ENCODE results near the gene JSRP1.
"Not testable (repeated sequence)": the region's sequence is repeated elsewhere in the genome, so short reads cannot be mapped to it uniquely, and the experiment has no call there.

Gene JSRP1

DNA sequence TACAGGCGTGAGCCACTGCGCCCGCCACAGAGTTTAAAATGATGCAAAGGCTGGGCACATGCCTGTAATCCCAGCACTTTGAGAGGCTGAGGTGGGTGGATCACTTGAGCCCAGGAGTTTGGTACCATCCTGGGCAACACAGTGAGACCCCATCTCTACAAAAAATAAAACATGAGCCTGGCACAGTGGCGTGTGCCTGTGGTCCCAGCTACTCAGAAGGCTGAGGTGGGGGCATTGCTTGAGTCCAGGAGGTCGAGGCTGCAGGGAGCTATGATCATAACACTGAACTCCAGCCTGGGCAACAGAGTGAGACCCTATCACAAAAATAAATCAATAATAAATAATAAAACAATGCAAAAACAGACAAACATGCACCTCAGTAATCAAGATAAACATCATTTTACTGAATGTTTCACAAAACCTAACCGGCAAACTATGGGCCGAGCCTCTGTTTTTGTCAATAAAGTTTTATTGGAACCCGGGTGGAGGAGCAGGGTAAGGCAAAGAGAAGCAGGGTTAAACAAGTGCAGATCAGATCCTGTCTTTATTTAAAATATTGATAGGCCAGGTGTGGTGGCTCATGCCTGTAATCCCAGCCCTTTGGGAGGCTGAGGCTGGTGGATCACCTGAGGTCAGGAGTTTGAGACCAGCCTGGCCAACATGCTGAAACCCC is 27.8 kb upstream of the JSRP1 start:
- in situ Hi-C loops (cut with MboI; ENCODE audit: low pct_unique_long_range_greater_than_20kb, low sequenced_read_pairs), result no loop called here
- DNase-seq, result no peak

DNA sequence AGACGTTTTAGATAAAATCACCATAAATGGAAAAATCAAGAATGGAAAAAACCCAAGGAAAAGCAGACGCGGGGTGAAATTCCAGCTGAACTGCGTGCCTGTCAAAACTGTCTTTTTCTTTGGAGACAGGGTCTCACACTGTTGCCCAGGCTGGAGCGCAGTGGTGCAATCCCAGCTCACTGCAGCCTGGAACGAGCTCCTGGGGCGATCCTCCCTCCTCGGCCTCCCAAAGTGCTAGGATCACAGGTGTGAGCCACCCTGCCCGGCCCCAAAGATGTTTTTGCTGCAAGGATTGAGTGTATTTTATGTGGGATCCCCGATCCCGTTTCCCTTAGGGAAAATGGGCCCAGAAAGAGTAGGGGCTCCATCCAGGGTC is 26.6 kb upstream of the JSRP1 start:
- no peak for DNase-seq
- in situ Hi-C loops (cut with MboI; ENCODE audit: low pct_unique_long_range_greater_than_20kb, low sequenced_read_pairs), result no loop called here

DNA sequence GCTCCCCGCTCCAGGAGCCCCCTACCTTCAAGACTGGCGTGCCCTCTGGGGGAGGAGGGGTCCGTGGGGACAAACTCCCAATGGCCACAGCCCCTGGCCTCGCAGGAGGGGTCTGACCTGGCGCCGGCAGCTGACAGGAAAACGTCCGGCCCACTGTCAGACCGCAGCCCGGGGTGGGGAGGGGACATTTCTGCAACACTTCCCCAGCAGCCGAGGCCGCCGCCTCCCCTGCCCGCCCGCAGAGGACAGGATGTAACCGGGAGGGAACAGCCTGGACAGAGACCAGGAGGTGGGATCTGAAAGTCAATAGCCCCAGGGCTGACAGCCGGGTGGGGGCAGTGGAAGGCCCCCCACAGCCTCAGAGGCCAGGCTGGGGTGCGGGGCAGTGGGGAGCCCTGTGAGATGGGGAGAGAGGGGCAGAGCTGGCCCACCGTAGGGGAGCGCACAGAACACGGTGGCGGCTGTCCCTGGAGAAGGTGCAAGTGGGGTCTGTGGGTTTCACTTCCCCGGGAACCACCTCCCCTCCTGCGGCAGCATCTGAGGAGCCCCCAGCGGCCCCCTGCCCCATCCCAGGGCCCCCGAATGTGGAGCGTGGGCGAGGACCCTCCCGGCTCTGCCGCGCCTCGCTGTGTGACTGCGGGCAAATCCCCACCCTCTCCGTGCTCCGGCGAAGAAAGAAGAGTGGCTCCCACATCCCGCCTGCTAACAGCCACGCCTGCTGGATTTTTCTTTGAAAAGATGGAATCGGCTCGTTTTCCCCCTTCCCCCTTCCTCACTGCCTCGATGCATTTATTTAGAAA is 26.0 kb upstream of the JSRP1 start, which contains the start of gene PEAK3:
PEAK3 (minus strand) TSS at position 114 of the 800 bp plus-strand sequence. CDS start 1,244 bp downstream, outside the sequence.
- DNase-seq, result peak; percentile 80
- in situ Hi-C loops (cut with MboI; ENCODE audit: low pct_unique_long_range_greater_than_20kb, low sequenced_read_pairs), result no loop called here

DNA sequence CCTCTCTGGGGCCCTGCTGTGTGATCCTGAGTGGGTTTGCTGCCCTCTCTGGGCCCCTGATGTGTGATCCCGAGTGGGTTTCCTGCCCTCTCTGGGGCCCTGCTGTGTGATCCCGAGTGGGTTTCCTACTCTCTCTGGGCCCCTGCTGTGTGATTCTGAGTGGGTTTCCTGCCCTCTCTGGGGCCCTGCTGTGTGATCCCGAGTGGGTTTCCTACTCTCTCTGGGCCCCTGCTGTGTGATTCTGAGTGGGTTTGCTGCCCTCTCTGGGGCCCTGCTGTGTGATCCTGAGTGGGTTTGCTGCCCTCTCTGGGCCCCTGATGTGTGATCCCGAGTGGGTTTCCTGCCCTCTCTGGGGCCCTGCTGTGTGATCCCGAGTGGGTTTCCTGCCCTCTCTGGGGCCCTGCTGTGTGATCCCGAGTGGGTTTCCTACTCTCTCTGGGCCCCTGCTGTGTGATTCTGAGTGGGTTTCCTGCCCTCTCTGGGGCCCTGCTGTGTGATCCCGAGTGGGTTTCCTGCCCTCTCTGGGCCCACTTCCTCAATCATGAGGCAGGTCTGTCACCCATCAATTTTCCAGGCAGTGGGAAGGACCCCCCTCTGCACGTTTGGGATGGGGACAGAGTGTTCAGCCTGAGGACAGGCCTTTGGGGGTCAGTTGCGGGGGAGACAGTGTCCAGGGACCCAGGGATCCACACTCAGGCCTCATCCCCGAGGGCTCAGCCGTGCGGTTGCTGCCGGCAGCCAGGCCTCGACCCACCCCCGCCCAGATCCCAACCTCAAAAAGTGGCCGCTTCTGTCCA is 25.2 kb upstream of the JSRP1 start:
- DNase-seq; in situ Hi-C loops (cut with MboI; ENCODE audit: low pct_unique_long_range_greater_than_20kb, low sequenced_read_pairs): not testable (repeated sequence)

DNA sequence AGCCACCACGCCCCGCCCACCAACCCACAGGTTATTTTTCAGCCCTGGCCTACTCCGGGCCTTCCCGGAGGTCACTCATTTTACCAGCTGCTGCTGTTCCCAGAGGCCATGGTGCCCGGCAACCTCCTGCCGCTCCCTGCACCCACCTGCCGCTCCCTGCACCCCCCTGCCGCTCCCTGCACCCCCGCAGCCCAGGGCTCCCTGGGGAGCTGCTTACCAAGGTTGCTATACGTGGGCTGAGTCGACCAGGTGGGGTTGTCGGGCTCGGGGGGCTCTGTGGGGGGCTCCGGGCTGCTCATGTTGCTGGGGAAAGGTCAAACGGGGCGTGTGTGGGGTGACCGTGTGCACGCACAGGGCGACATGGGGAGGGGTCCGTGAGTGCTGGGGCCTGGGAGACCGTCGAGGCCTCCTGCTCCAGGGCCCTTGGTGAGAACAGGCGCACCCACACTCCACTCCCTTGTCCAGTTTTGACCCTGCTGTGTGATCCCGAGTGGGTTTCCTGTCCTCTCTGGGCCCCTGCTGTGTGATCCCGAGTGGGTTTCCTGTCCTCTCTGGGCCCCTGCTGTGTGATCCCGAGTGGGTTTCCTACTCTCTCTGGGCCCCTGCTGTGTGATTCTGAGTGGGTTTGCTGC is 24.5 kb upstream of the JSRP1 start:
- DNase-seq, result no peak
- in situ Hi-C loops (cut with MboI; ENCODE audit: low pct_unique_long_range_greater_than_20kb, low sequenced_read_pairs), result no loop called here

DNA sequence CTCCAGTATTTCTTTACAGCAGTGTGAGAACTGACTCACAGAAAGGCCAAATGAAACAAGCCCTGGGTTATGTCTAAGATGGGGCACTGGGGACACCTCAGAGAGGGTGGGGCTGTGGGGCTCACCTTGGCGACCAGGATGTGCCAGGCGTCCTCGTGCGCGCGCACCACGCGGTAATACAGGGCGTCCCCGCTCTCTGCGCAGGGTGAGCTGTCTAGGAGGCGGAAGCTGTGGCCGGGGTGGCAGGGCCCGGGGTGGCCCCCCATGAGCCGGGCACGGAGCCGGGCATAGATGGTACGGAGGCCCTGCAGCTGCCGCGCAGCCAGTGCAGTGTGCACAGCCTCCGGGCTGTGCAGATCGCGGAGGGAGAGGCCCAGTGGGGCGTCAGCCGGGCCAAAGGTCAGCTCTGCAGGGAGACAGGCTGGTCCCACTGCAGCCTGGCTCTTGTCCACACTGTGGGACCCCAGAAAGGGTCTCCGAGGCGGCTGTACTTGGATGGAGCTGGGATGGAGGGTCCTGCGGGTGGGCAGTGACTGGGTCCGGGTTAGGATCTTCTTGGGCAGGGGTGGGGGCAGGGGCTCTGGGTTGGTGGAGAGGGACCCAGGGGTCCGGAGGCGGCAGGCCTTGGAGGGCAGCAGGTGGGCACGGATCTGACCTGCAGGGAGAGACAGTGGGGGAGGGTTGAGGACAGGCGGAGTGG is 22.4 kb upstream of the JSRP1 start:
- in situ Hi-C loops (cut with MboI; ENCODE audit: low pct_unique_long_range_greater_than_20kb, low sequenced_read_pairs), result no loop called here
- DNase-seq, result no peak

DNA sequence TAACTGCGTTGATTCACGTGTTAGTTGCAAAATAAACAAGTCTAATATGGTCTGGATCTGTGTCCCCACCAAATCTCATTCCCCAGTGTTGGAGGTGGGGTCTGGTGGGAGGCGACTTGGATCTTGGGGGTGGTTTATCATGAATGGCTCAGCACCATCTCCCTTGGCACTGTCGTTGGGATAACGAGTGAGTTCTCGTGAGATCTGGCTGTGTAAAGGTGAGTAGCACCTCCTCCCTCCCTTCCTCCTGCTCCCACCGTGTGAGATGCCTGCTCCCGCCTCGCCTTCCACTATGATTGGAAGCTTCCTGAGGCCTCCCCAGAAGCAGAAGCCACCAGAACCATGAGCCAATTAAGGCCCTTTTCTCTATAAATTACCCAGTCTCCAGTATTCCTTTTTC is 20.9 kb upstream of the JSRP1 start:
- in situ Hi-C loops (cut with MboI; ENCODE audit: low pct_unique_long_range_greater_than_20kb, low sequenced_read_pairs), result no loop called here
- no peak for DNase-seq

DNA sequence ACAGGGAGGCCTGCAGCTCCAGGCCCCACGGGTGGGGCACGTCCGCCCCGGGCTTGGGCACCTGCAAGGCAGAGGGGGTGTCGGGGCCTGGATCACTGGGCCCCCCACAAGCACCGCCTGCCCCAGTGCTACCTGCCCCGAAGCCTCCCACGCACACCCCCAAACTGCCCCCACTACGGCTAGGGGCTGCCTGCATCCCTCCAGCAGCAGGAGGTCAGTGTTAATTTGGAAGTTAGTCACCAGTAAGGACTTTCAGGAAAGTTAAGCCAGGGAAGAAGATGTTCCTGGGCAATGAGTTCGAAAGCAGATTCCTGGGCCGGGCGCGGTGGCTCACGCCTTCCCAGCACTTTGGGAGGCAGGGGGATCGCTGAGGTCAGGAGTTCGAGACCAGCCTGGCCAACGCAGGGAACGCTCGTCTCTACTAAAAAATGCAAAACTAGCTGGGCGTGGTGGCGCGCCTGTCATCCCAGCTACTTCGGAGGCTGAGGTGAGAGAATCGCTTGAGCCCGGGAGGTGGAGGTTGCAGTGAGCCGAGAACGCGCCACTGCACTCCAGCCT is 20.3 kb upstream of the JSRP1 start:
- DNase-seq, result no peak
- in situ Hi-C loops (cut with MboI; ENCODE audit: low pct_unique_long_range_greater_than_20kb, low sequenced_read_pairs), result no loop called here

DNA sequence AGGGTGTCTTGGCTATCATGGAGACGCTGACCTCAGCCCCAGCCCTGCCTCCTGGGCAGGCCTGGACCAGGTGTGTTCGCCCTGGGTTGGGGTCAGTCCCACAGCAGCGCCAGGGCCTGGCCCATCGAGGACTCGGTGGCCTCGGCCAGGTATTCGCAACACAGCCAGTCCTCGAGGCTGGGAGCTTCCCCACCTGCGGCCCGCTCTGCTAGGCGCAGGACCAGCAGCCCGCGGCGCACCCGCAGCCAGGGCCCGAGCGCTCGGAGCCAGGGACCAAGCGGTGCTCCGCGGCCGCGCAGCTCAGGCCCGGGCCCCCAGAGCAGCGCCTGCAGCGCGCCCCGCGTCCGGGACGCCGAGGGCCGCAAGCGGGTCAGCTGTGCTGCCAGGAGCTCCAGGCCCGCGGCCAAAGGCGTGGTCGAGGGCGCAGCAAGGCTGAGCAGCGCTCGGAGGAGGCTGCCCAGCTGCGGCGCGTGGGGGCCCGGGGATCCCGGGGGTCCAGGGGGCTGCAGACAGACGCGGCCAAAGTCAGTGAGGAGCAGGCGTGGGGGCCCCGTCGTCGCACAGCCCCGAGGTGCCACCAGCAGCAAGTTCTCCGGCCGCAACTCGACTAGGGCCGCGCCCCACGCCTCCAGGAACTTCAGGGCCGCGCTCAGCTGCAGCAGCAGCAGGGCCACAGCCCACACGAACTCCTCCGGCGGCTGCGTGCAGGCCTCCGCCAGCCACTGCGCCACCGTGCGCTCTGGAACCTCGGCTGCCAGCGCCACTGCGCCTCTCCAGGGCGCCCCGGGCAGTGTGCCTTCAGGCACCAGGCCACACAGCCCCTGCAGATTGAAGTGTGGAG is 19.6 kb upstream of the JSRP1 start:
- no peak for DNase-seq
- in situ Hi-C loops (cut with MboI; ENCODE audit: low pct_unique_long_range_greater_than_20kb, low sequenced_read_pairs), result no loop called here

DNA sequence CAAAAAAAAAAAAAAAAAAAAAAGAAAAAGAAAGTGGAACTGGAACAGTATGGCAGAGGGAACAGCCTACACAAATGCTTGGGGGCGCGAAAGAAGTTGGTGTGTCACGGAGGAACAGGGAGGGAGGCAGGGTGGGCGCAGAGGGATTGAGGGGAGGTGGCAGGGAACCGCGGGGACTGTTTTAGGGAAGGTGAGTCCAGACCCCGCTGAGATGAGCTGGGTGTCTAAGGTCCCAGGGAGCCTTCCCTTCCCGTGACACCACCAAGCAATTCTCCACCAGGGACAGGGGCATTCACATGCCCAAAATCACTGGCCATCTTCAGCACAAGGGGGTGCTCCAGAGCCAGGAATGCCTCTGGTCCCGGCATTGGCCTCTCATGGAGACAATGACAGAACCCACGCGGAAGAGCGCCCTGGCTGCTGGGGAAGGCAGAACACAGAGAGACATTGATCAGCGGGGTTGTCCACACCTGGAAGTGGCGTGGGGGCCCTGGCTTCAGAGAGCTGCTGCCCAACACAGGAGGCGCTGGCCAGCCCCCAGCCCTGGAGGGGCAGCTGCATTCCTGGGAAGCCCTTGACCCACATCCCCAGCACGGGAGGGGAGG is 18.8 kb upstream of the JSRP1 start:
- peak; percentile 86 for DNase-seq

DNA sequence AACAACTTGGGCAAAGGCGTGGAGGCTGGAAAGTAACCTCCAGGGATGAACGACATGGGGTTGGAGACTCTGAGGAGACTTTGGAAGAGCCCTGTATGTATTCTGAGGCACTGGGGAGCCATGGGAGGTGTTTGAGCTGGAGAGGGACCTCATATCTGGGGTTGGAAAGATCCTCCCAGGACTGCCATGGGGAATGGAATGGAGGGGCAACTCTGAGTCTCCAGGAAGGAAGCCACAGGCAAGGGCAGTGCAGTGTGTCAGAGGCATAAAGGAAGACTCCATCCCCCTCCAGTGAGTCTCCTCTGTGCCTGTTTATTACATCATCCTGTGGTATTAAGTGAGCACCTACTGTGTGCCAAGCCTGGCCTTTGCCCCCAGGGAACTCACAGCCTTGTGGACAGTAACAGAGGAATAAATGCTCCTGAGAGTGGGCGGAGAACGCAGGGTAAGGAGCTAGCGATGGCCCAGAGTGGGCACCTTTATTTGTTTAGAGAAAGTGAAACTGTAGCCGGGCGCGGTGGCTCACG is 18.0 kb upstream of the JSRP1 start:
- no peak for DNase-seq
- in situ Hi-C loops (cut with MboI; ENCODE audit: low pct_unique_long_range_greater_than_20kb, low sequenced_read_pairs), result no loop called here

More for the DNA sequence above, 18.8 kb upstream of the JSRP1 start:
- in situ Hi-C loops (cut with MboI; ENCODE audit: low pct_unique_long_range_greater_than_20kb, low sequenced_read_pairs), result no loop called here

DNA sequence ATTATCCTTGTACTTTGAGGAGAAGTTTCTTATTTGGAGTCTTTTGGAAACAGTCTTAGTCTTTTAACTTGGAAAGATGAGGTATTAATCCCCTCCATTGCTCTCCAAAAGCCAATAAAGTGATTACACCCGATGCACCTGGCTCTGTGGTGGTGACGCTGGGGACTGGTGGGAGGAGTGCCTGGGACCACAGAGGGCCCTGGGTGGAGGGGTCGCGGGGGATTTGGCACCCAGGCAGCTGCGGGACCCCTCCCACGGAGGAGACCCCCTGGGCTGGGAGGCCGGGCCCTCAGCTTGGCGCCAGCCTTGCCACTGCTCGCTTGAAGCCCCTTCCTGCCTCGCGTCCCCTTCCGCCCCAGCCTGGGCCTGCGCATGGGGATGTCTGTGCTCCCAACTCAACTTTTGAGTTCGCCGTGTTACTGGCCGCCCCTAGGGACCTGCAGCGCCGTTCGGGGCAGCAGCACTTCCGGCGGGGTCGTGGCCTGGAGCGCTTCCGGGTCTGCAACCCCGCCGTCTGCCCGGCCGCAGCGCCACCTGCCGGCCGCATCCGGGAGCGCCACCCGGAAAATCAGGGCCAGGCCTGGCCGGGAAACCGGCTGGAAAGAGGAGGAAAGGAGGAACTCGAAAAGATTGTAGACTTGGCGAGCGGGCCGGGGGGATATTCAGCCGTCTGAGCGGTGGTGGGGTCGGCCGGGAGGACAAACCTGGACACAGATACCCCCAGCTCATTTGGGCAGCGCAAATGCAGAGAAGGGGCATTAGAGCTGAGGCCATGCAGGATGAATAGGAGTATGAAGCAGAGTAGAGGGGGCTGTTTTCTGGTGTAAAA is 17.4 kb upstream of the JSRP1 start:
- DNase-seq, result peak; percentile 94
- in situ Hi-C loops (cut with MboI; ENCODE audit: low pct_unique_long_range_greater_than_20kb, low sequenced_read_pairs), result no loop called here

DNA sequence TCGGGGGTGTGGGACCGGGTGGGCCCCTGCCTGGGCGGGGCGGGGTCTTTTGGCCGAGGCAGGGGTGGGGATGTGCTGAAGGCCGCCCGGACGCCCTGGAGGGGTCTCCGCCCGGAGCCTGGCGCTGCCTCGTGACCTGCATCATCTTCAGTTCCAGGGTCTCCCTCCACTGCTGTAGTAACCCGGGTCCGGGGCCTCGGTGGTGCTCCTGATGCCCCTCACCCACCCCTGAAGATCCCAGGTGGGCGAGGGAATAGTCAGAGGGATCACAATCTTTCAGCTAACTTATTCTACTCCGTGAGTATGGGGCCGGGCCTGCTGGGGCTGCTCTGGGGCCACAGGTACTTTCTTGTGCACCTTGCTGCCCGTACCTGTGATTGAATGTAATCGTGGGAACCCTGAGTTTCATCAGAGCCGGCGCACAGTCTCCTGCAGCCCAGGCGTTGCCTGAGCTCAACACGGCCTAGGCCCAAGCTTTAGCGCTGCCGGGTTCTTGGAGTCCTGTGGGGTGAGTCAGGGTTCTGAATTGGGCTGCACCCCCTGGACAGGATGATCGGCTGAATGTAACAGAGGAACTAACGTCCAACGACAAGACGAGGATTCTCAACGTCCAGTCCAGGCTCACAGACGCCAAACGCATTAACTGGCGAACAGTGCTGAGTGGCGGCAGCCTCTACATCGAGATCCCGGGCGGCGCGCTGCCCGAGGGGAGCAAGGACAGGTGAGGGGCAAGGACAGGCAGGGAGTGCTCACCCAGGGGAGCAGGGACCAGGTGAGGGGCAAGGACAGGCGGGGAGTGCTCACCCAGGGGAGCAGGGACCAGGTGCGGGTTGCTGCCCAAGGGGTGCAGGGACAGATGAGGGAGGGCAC is 15.3 kb upstream of the JSRP1 start:
- in situ Hi-C loops (cut with MboI; ENCODE audit: low pct_unique_long_range_greater_than_20kb, low sequenced_read_pairs), result no loop called here
- no peak for DNase-seq

DNA sequence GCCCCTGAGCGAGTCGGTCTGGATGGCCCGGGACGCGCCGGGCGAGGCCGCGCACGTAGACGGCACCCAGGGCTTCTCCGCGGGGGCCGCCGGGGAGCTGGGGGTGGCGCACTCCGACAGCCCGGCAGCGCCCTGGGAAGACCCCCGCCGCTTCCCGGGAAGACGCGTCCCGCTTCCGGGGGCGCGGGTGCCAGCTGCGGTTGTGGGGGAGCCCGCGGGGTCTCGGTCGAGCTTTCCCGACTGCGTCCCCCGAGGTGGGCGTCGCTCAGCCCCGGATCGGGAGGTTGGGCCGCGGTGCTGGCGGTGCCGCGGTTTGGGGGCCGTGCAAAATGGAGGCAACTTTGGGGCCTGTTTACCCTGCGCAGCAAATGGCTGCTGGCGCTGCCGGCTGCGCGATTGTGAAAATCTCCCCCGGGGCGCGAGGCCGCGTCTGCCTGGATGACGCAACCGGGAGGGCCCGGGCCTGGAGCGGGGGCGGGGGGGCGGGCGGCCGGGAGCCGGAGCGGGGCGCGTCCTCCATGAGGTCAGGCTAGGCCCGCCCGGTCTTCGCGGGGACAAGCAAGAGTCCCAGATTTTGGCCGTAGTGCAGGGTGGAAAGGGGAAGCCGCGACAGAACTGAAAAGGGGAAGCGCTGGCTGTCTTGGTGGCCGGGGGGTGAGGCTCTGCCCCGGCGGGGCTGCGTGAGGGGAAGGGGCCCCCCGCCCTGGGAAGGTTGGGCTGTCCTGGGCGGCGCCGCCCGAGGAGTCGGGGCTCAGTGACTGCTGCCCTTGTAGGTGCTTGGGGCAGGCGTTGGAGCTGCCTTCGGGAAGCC is 14.4 kb upstream of the JSRP1 start:
- DNase-seq, result peak; percentile 90
- in situ Hi-C loops (cut with MboI; ENCODE audit: low pct_unique_long_range_greater_than_20kb, low sequenced_read_pairs), result no loop called here

DNA sequence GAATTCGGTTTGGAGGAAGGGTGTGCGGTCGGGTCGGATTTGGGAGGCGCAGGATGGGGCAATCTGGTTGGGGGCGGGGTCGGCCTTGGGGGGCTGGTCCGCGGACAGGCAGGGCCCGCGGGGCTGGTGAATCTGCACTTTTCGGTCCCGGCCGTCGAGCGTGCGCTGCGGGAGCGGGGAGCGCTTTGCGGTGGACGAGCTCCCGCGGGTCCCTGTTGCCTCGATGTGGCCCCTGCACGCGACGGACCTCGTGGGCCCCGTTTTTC is 13.9 kb upstream of the JSRP1 start:
- DNase-seq, result no peak
- in situ Hi-C loops (cut with MboI; ENCODE audit: low pct_unique_long_range_greater_than_20kb, low sequenced_read_pairs), result no loop called here

All from KBM-7 (cell line).